Fibroblast of lung (primary cell): ENCODE data around the gene PIAS2. TPM values are rescaled to one million over a fixed set of nuclear protein-coding genes. Genes with fewer than 3 reads are reported as not detected.
"Not testable (repeated sequence)": the region's sequence is repeated elsewhere in the genome, so short reads cannot be mapped to it uniquely, and the experiment has no call there.

Source experiments
- DNase-seq, 2 donors: peaks; one replicate each; pipeline versions ENCODE4 v3.0.0 to v3.0.0-alpha.2; 2010; ENCODE audit warnings: low read depth in 2 of 2
- H2AFZ ChIP-seq: 2 replicates; pipeline ENCODE4 v1.5.1; 2012; ENCODE audit warnings: low read length, control low read depth, inconsistent platforms
- H3K27ac ChIP-seq: 2 replicates; pipeline ENCODE4 v1.5.1; 2011; ENCODE audit warnings: low read length, control low read depth; ENCODE audit not compliant: insufficient read depth
- H3K27me3 ChIP-seq: 2 replicates; pipeline ENCODE4 v1.5.1; 2011; ENCODE audit warnings: mild to moderate bottlenecking, low read length; ENCODE audit not compliant: control insufficient read depth, insufficient read depth
- H3K36me3 ChIP-seq: 2 replicates; pipeline ENCODE4 v1.5.1; 2011; ENCODE audit warnings: low read length; ENCODE audit not compliant: control insufficient read depth, insufficient read depth
- H3K4me1 ChIP-seq: 2 replicates; pipeline ENCODE4 v1.5.1; 2011; ENCODE audit warnings: low read length; ENCODE audit not compliant: control insufficient read depth, insufficient read depth; ENCODE audit errors: extremely low read depth
- H3K4me2 ChIP-seq: 2 replicates; pipeline ENCODE4 v1.5.1; 2011; ENCODE audit warnings: low read length, control low read depth; ENCODE audit not compliant: insufficient read depth; ENCODE audit errors: extremely low read depth
- H3K4me3 ChIP-seq, 4 experiments: fragments of 200-600 bp in 1 of 4; sonication (generic) in 1 of 4; replicated peaks in 1 of 4; 2 replicates each; pipeline ENCODE4 v1.5.1; 2011 to 2016; ENCODE audit warnings: low read length in 4 of 4, low read depth in 3 of 4, mild to moderate bottlenecking in 3 of 4, control low read depth in 2 of 4, inconsistent platforms in 1 of 4, mixed read lengths in 1 of 4; ENCODE audit not compliant: insufficient read depth in 1 of 4; ENCODE audit errors: control extremely low read depth in 1 of 4
- H3K79me2 ChIP-seq: 2 replicates; pipeline ENCODE4 v1.5.1; 2012; ENCODE audit warnings: mild to moderate bottlenecking, low read length, inconsistent platforms; ENCODE audit not compliant: control insufficient read depth, insufficient read depth
- H3K9ac ChIP-seq: 2 replicates; pipeline ENCODE4 v1.5.1; 2011; ENCODE audit warnings: mild to moderate bottlenecking, low read length, control low read depth; ENCODE audit not compliant: insufficient read depth
- H3K9me3 ChIP-seq: 2 replicates; pipeline ENCODE4 v1.5.1; 2012; ENCODE audit warnings: low read depth, low read length; ENCODE audit not compliant: control insufficient read depth, insufficient read depth
- H4K20me1 ChIP-seq: 2 replicates; pipeline ENCODE4 v1.5.1; 2011; ENCODE audit warnings: low read length; ENCODE audit not compliant: control insufficient read depth, insufficient read depth; ENCODE audit errors: extremely low read depth
- CTCF ChIP-seq, 2 donors: IDR thresholded peaks in 1 of 2; conservative IDR thresholded peaks in 1 of 2; 1 replicate in 1 of 2; 2 replicates in 1 of 2; pipeline ENCODE4 v1.5.1; 2011 to 2012; ENCODE audit warnings: low read length in 2 of 2, control low read depth in 1 of 2, inconsistent platforms in 1 of 2, low read depth in 1 of 2, mild to moderate bottlenecking in 1 of 2
- EZH2 ChIP-seq: IDR thresholded peaks from 2 replicates; pipeline ENCODE4 v1.5.1; 2012; ENCODE audit warnings: low read length, control low read depth, mild to moderate bottlenecking; ENCODE audit errors: missing control alignments
- polyA plus RNA-seq, 2 donors: library from polyadenylated mRNA; depleted of rRNA in 1 of 2; stranded (reverse) in 1 of 2; unstranded in 1 of 2; fragments of >200 nt; gene quantifications; 2 replicates each; pipeline ENCODE4 v1.2.1, GENCODE V29; 2011 to 2012; ENCODE audit warnings: missing spikeins in 1 of 2
- total RNA-seq: library from RNA; depleted of rRNA; stranded (reverse); fragments of >200 nt; gene quantifications from 2 replicates; pipeline ENCODE4 v1.2.1, GENCODE V29; 2014

Gene PIAS2
- total and polyA plus RNA-seq, 2 donors (not counting 1 experiment from before 2014, with no cell fraction given), result 14.4 to 23.1 TPM

DNA sequence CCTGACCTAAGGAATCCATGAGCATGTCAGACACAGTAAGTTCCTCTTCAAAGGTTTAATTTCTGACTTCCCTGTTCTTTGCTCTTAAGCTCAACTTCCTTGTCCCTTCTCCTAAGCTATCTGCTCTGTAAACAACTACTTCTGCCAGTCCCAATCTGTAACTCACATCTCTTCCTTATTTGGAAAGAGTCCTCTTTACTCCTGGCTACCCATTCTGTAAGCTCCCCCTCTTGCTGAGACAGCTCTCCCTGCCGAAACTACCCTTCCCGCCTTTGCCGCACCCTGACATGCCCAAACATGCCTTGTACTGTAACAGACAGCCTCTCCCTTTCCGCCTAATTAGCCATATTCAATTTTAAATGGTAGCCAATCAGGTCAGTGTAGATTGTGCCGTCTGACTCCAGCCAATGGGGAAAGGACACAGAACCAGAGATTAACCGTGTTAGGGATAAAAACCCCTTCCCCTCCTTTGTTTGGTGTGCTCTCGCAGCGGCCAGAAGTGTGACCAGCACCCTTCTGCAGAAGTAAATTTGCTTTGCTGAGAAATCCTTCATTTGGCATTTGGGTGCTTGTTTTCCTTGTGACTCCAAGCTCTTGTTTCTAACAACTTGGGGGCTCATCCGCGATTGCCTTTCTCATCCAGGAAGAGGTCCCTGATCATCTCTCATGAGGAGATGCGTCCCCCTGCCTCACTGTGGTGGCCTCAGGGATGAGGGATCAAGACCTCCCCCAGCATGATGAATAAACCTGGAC lies 49.0 kb downstream of the PIAS2 start:
- Histone ChIP-seq H3K4me1 (no peaks in the 10 kb centered on the region), H2AFZ (no peak overlapping the region), H3K9me3 (no peaks in the 10 kb centered on the region), H3K27me3 (no peaks in the 10 kb centered on the region), H3K4me2 (no peak overlapping the region), H4K20me1 (no peaks in the 10 kb centered on the region), H3K36me3 (no peaks in the 10 kb centered on the region), H3K27ac (no peak overlapping the region), H3K4me3 (no peak overlapping the region), H3K9ac (no peak overlapping the region), H3K79me2 (no peaks in the 10 kb centered on the region)
- TF ChIP-seq EZH2 (no peak), CTCF (conservative IDR thresholded peaks at IDR 0.05 in 1 of 2, IDR thresholded peaks at IDR 0.05 in 1 of 2; ENCODE audit: low read depth in 1 of 2, low read length in 2 of 2) (no peak)
- DNase-seq, result no peak

GRCh38 chr18:46867367-46868143 lies 49.8 kb downstream of the PIAS2 start:
- no peak overlapping the region for H3K4me3 ChIP-seq
- DNase-seq, result no peak
- TF ChIP-seq EZH2, result no peak
- TF ChIP-seq CTCF (conservative IDR thresholded peaks at IDR 0.05 in 1 of 2, IDR thresholded peaks at IDR 0.05 in 1 of 2; ENCODE audit: low read depth in 1 of 2, low read length in 2 of 2), result no peak
- no peaks in the 10 kb centered on the region for H3K27me3 ChIP-seq
- H4K20me1 ChIP-seq, result no peaks in the 10 kb centered on the region
- H2AFZ ChIP-seq, result no peak overlapping the region
- no peak overlapping the region for H3K4me2 ChIP-seq
- no peak overlapping the region for H3K9ac ChIP-seq
- no peaks in the 10 kb centered on the region for H3K79me2 ChIP-seq
- no peak overlapping the region for H3K27ac ChIP-seq
- H3K9me3 ChIP-seq, result no peaks in the 10 kb centered on the region
- H3K4me1 ChIP-seq, result no peaks in the 10 kb centered on the region
- H3K36me3 ChIP-seq, result no peaks in the 10 kb centered on the region

GRCh38 chr18:46866523-46866922 lies 50.8 kb downstream of the PIAS2 start:
- DNase-seq, result no peak
- H3K9ac ChIP-seq, result no peak overlapping the region
- no peaks in the 10 kb centered on the region for H3K9me3 ChIP-seq
- H3K4me1 ChIP-seq, result no peaks in the 10 kb centered on the region
- H4K20me1 ChIP-seq, result no peaks in the 10 kb centered on the region
- H3K4me2 ChIP-seq, result no peak overlapping the region
- no peak overlapping the region for H2AFZ ChIP-seq
- no peaks in the 10 kb centered on the region for H3K36me3 ChIP-seq
- no peak overlapping the region for H3K27ac ChIP-seq
- no peak overlapping the region for H3K4me3 ChIP-seq
- no peaks in the 10 kb centered on the region for H3K27me3 ChIP-seq
- no peaks in the 10 kb centered on the region for H3K79me2 ChIP-seq
- TF ChIP-seq CTCF (conservative IDR thresholded peaks at IDR 0.05 in 1 of 2, IDR thresholded peaks at IDR 0.05 in 1 of 2; ENCODE audit: low read depth in 1 of 2, low read length in 2 of 2) (no peak), EZH2 (no peak)

DNA sequence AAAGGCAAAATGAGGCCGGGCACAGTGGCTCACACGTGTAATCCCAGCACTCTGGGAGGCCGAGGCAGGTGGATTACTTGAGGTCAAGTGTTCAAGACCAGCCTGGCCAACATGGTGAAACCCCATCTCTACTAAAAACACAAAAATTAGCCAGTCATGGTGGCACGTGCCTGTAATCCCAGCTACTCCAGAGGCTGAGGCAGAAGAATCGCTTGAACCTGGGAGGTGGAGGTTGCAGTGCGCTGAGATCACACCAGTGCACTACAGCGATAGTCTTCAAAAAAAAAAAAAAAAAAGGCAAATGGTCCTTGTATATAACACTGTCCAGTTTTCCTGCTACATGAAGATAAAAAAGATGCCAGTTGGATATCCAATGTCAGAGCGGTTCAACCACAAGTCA lies 52.1 kb downstream of the PIAS2 start:
- not testable (repeated sequence) for H3K27me3 ChIP-seq, H2AFZ ChIP-seq, H3K9ac ChIP-seq, H3K79me2 ChIP-seq, H4K20me1 ChIP-seq, H3K4me2 ChIP-seq, H3K36me3 ChIP-seq, H3K9me3 ChIP-seq, H3K4me1 ChIP-seq, DNase-seq, H3K4me3 ChIP-seq, H3K27ac ChIP-seq
